OCI-LY1 (cell line): Measurements from ENCODE around the gene GFER.

Experiments used
- H2AFZ ChIP-seq: fragments of 200-600 bp; sonication (generic), shearing (Covaris generic); 2 replicates; pipeline ENCODE4 v1.6.0; 2014; ENCODE audit warnings: antibody characterized with exemption, mild to moderate bottlenecking, low read length
- H3F3A ChIP-seq: fragments of 200-600 bp; sonication (generic), shearing (Covaris generic); 2 replicates; pipeline ENCODE4 v1.6.0; 2014; ENCODE audit warnings: mild to moderate bottlenecking, antibody characterized with exemption, low read length, moderate library complexity; ENCODE audit not compliant: insufficient read depth
- H3K27ac ChIP-seq: fragments of 200-600 bp; sonication (generic); 2 replicates; pipeline ENCODE4 v1.5.1; 2014; ENCODE audit warnings: low read length, mixed run types, mild to moderate bottlenecking, low read depth; ENCODE audit not compliant: poor library complexity, severe bottlenecking
- H3K27me3 ChIP-seq: fragments of 200-600 bp; sonication (generic); 2 replicates; pipeline ENCODE4 v1.6.0; 2014; ENCODE audit warnings: antibody characterized with exemption, mild to moderate bottlenecking, low read length, moderate library complexity; ENCODE audit not compliant: insufficient read depth
- H3K36me3 ChIP-seq: fragments of 200-600 bp; sonication (generic); 2 replicates; pipeline ENCODE4 v1.6.1; 2014; ENCODE audit warnings: mild to moderate bottlenecking, antibody characterized with exemption, low read length, moderate library complexity, mixed read lengths; ENCODE audit not compliant: insufficient read depth
- H3K4me1 ChIP-seq: fragments of 200-600 bp; sonication (generic); 2 replicates; pipeline ENCODE4 v1.5.1; 2014; ENCODE audit warnings: mild to moderate bottlenecking, low read length, moderate library complexity; ENCODE audit not compliant: insufficient read depth, severe bottlenecking
- H3K4me2 ChIP-seq: fragments of 200-600 bp; sonication (generic), shearing (Covaris generic); 2 replicates; pipeline ENCODE4 v1.6.1; 2014; ENCODE audit warnings: low read length
- H3K4me3 ChIP-seq: fragments of 200-600 bp; sonication (generic); 2 replicates; pipeline ENCODE4 v1.5.1; 2014; ENCODE audit warnings: low read length, low read depth, mild to moderate bottlenecking, mixed read lengths; ENCODE audit not compliant: poor library complexity, severe bottlenecking
- H3K79me2 ChIP-seq: fragments of 200-600 bp; shearing (Covaris generic); 2 replicates; pipeline ENCODE4 v1.6.1; 2016; ENCODE audit warnings: mixed run types, low read length, mixed read lengths; ENCODE audit not compliant: insufficient read depth
- H3K9ac ChIP-seq: fragments of 200-600 bp; sonication (generic), shearing (Covaris generic); 2 replicates; pipeline ENCODE4 v1.6.1; 2014; ENCODE audit warnings: mild to moderate bottlenecking, low read length, mixed read lengths
- H3K9me2 ChIP-seq: fragments of 200-600 bp; sonication (generic), shearing (Covaris generic); 2 replicates; pipeline ENCODE4 v1.6.1; 2014; ENCODE audit warnings: low read depth, mild to moderate bottlenecking, low read length, mixed read lengths
- H3K9me3 ChIP-seq: fragments of 200-600 bp; shearing (Covaris generic); 2 replicates; pipeline ENCODE4 v1.6.1; 2014; ENCODE audit warnings: low read length, mixed read lengths
- H4K20me1 ChIP-seq: fragments of 200-600 bp; sonication (generic), shearing (Covaris generic); 2 replicates; pipeline ENCODE4 v1.6.0; 2016; ENCODE audit warnings: mild to moderate bottlenecking, low read length; ENCODE audit not compliant: insufficient read depth
- EZH2 ChIP-seq: fragments of 200-600 bp; sonication (generic), shearing (Covaris generic); IDR thresholded peaks from 2 replicates; pipeline ENCODE4 v1.8.0; 2017; ENCODE audit warnings: borderline replicate concordance, mixed run types, mild to moderate bottlenecking, antibody characterized with exemption, low read length, moderate library complexity, mixed read lengths
- TF ChIP-seq, protein P1 (sequence below): fragments of 200-600 bp; sonication (generic), shearing (Covaris generic); IDR thresholded peaks from 2 replicates; pipeline ENCODE4 v1.5.1; 2017; ENCODE audit warnings: mild to moderate bottlenecking, antibody characterized with exemption, low read length, moderate library complexity, mixed read lengths

GFER gene

DNA sequence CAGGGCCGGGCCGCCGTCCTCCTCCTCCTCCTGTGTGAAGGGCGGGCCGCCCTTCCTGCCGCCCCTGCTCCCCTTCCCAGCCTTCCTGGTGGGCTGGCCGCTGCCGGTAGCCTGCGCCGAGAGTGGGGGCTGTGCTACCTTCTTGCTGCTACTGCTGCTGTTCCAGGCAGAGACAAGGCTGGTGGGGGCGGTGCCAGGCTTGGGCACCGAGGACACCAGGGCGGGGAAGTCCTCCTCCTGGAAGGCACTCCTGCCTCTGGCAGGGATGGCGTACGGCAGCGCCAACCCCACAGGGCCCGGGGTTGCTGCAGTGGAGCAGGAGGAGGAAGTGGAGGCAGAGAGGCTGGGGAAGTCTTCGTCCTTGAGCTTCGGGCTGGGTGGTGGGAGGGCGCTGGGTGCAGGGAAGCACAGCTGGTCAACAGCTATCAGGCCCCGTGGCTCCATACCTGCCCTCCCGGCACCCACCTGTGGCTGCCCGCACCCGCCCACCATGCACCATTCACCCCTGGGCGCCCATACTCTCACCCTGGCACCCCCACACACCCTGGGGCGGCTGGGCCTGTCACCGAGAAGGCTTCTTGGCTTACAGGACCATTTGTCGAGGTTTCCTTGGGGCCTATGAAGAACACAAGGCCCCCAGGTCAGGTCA is 16.0 kb downstream of the GFER start:
- Histone ChIP-seq H3K4me3 (no peak overlapping the region), H3K9me3 (no peaks in the 10 kb centered on the region), H4K20me1 (no peaks in the 10 kb centered on the region), H3K9me2 (no peaks in the 10 kb centered on the region), H2AFZ (no peak overlapping the region), H3K27ac (no peak overlapping the region), H3K9ac (no peak overlapping the region), H3K4me1 (peaks cover 7% of the 10 kb centered on the region), H3K4me2 (no peak overlapping the region), H3K36me3 (peaks cover 75% of the 10 kb centered on the region), H3K79me2 (no peaks in the 10 kb centered on the region), H3F3A (no peaks in the 10 kb centered on the region), H3K27me3 (no peaks in the 10 kb centered on the region)
- TF ChIP-seq EZH2 = no peak
- TF ChIP-seq, protein P1, sequence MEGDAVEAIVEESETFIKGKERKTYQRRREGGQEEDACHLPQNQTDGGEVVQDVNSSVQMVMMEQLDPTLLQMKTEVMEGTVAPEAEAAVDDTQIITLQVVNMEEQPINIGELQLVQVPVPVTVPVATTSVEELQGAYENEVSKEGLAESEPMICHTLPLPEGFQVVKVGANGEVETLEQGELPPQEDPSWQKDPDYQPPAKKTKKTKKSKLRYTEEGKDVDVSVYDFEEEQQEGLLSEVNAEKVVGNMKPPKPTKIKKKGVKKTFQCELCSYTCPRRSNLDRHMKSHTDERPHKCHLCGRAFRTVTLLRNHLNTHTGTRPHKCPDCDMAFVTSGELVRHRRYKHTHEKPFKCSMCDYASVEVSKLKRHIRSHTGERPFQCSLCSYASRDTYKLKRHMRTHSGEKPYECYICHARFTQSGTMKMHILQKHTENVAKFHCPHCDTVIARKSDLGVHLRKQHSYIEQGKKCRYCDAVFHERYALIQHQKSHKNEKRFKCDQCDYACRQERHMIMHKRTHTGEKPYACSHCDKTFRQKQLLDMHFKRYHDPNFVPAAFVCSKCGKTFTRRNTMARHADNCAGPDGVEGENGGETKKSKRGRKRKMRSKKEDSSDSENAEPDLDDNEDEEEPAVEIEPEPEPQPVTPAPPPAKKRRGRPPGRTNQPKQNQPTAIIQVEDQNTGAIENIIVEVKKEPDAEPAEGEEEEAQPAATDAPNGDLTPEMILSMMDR = no peak

DNA sequence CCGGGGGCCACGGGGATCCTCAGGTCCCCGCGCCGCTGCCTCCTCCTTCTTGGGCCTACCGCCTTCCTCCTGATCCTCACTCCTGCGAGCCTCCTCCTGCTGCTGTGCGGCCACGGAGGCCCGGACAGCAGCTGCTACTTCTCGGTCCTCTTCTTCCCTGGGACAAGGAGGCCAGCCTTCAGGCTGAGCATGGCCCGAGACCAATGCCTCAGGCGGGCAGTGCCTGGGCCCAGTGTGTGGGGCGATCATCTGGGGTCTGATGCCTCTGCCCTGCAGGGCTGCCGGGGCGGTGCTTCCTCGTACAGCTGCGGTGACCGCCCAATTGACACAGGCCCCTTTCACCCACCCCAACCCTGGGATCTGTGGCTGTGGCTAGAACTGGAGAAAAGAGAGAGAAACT is 17.0 kb downstream of the GFER start:
- no peak overlapping the region for H3K27ac ChIP-seq
- H3K9ac ChIP-seq = no peak overlapping the region
- no peak overlapping the region for H3K4me3 ChIP-seq
- no peaks in the 10 kb centered on the region for H3K9me2 ChIP-seq
- H2AFZ ChIP-seq = no peak overlapping the region
- no peak overlapping the region for H3K4me2 ChIP-seq
- H3K4me1 ChIP-seq = peaks cover 17% of the 10 kb centered on the region
- H3K36me3 ChIP-seq = peaks cover 71% of the 10 kb centered on the region
- no peaks in the 10 kb centered on the region for H4K20me1 ChIP-seq
- no peaks in the 10 kb centered on the region for H3K9me3 ChIP-seq
- no peaks in the 10 kb centered on the region for H3F3A ChIP-seq
- no peaks in the 10 kb centered on the region for H3K79me2 ChIP-seq
- TF ChIP-seq, protein P1 = no peak
- H3K27me3 ChIP-seq = no peaks in the 10 kb centered on the region

DNA sequence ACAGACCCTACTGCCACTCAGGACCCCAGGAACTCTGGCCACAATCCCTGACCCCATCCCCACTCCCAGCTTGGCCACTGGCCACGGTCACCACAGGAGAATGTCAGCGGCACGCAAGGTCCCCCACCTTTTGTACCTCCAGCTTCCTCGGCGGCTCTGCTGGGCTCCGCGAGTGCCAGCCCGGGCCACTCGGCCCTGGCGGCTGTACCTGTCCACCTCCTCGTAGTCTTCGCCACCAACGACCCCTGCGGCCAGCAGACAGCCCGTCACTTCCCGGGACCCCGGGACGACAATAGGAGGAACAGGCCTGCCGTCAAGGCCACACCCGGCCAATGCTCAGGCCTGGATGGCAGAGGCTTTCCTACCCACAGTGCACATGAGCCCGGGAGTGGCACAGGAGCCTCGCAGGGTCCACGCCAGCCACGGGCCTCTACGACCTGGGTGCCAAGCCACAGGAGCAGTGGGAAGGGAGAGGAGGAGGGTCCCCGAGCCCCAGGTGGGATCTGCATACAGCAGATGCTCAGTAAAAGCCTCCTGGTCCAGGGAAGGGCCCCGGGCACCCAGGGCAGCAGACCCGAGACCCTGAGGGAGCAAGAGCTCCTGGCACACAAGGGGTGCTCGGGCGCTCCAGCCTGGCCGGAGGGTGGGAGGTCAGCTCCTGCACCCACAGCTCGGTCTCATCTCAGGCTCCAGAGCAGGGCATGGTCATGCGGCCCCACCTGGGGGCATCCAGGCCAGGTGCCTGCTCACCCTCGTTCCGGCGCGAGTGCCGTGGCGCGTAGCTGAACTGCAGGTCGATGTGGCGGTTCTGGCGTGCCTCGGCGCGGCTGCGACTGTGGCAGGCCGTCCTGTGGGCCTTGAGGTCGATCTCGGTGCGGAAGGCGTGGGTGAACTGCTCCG is 17.7 kb downstream of the GFER start:
- Histone ChIP-seq H3K9ac (no peak overlapping the region), H3K4me1 (peaks cover 22% of the 10 kb centered on the region), H3K27ac (no peak overlapping the region), H2AFZ (no peak overlapping the region), H3K4me2 (no peak overlapping the region), H3K79me2 (no peaks in the 10 kb centered on the region), H3K4me3 (no peak overlapping the region), H3F3A (no peaks in the 10 kb centered on the region), H3K9me2 (no peaks in the 10 kb centered on the region), H4K20me1 (no peaks in the 10 kb centered on the region), H3K9me3 (no peaks in the 10 kb centered on the region), H3K27me3 (no peaks in the 10 kb centered on the region), H3K36me3 (peaks cover 75% of the 10 kb centered on the region)
- no peak for TF ChIP-seq EZH2
- TF ChIP-seq, protein P1 = no peak
